Pancreas (tissue), 10 donors: ENCODE results near the gene ARHGAP6. TPM values are rescaled to one million over a fixed set of nuclear protein-coding genes. Genes with fewer than 3 reads are reported as not detected.

ENCODE experiments used
- ATAC-seq, 4 donors: fragments of 200-7000 bp; cut with Tn5 transposase; one replicate each; pipeline versions ENCODE4 v1.8.0 to v1.9.1; 2020; ENCODE audit warnings: mild to moderate bottlenecking in 4 of 4, moderate library complexity in 4 of 4
- DNase-seq, 6 donors: peaks; one replicate each; pipeline ENCODE4 v3.0.0-alpha.2; 2020
- FAIRE-seq: peaks from 2 replicates; lab custom pipeline; 2012; peaks lifted over from hg19 to GRCh38; lab: Jason Lieb, UNC
- H3K27ac ChIP-seq, 4 donors: fragments of 200-600 bp; sonication (generic); 1 replicate in 3 of 4; 2 replicates in 1 of 4; pipeline versions ENCODE4 v1.5.0 to v1.8.0; 2020
- H3K27me3 ChIP-seq, 4 donors: fragments of 200-600 bp; one replicate each; pipeline ENCODE4 v1.8.0; 2021
- H3K36me3 ChIP-seq, 3 donors: fragments of 200-600 bp; sonication (generic) in 1 of 3; one replicate each; pipeline versions ENCODE4 v1.5.0 to v1.8.0; 2020 to 2021
- H3K4me1 ChIP-seq, 3 donors: fragments of 200-600 bp; one replicate each; pipeline ENCODE4 v1.8.0; 2021
- H3K4me3 ChIP-seq, 4 donors: fragments of 200-600 bp; sonication (generic) in 2 of 4; one replicate each; pipeline versions ENCODE4 v1.5.0 to v1.8.0; 2020 to 2021
- H3K9me3 ChIP-seq, 4 donors: fragments of 200-600 bp; one replicate each; pipeline ENCODE4 v1.8.0; 2021
- CTCF ChIP-seq, 4 donors: fragments of 200-600 bp; sonication (generic) in 3 of 4; IDR thresholded peaks; one replicate each; pipeline versions ENCODE4 v1.5.0 to v1.8.0; 2021; ENCODE audit warnings: antibody characterized with exemption in 4 of 4
- WGBS, 2 donors: extraction: QIAGEN DNeasy Blood & Tissue Kit; methylation state at CpG; one replicate each; pipeline ENCODE4 v1.1.7; 2013; 5-methylcytosine and 5-hydroxymethylcytosine counted together
- intact Hi-C, 3 donors: fragments of 100-400 bp; cut with DNase I; formaldehyde crosslinking; loops; one replicate each; pipeline versions ENCODE4 v1.11.1 to v1.14.2; 2022
- polyA plus RNA-seq, 2 donors: library from polyadenylated mRNA; stranded (reverse); fragments of 200-250 nt; gene quantifications; one replicate each; pipeline ENCODE4 v1.2.3, GENCODE V29; 2013
- total RNA-seq, 6 donors: library from RNA; stranded (reverse); fragmentation: NEBNext Ultra II Directional in 4 of 6; extraction: Animal tissue kit (Norgen Biotek cat#: 25700) in 4 of 6; gene quantifications; one replicate each; pipeline versions ENCODE4 v1.2.1 to v1.2.4, GENCODE V29; 2021 to 2023
- donor health status: healthy with polysubstance abuse.
- donor health status: DM: no; HTN: no; CAD: no; lungs with moderate emphysema.
- donor health status: DM: no; HTN: no; CAD: no.
- donor health status: control.
- donor health status: control.
- donor health status: Bipolar disorder and iron deficiency.
- donor health status: DM: yes; HTN: yes; CAD: no.
- donor health status: DM: no; HTN: no; CAD: no.
- donor health status: DM: no; HTN: no; CAD: no.
- donor health status: DM: yes; HTN: yes; CAD: no.

Gene ARHGAP6
- total and polyA plus RNA-seq, 8 donors = 0.79 to 3.3 (median 1.1) TPM

GRCh38 chrX:11439846-11440245 lies 225.9 kb downstream of the ARHGAP6 start:
- WGBS, 2 donors = 39 to 47% methylated on average over 2 of the region's 2 CpGs
- no peak for TF ChIP-seq CTCF (IDR thresholded peaks at IDR 0.05)
- no peaks in the 10 kb centered on the region for H3K9me3 ChIP-seq
- intact Hi-C loops = no loop called here
- no peaks in the 10 kb centered on the region for H3K4me1 ChIP-seq
- ATAC-seq = no peak
- no peak for FAIRE-seq
- DNase-seq = no peak
- H3K36me3 ChIP-seq = no peaks in the 10 kb centered on the region
- no peak overlapping the region for H3K27ac ChIP-seq
- no peaks in the 10 kb centered on the region for H3K27me3 ChIP-seq
- no peak overlapping the region for H3K4me3 ChIP-seq

GRCh38 chrX:11438767-11439166 lies 227.0 kb downstream of the ARHGAP6 start:
- no peaks in the 10 kb centered on the region for H3K9me3 ChIP-seq
- WGBS, 2 donors = 39 to 44% methylated on average over 4 of the region's 4 CpGs
- FAIRE-seq (peak; percentile 23), ATAC-seq (no peak), DNase-seq (no peak)
- no peak for TF ChIP-seq CTCF (IDR thresholded peaks at IDR 0.05)
- no peaks in the 10 kb centered on the region for H3K4me1 ChIP-seq
- intact Hi-C loops = no loop called here
- no peaks in the 10 kb centered on the region for H3K36me3 ChIP-seq
- H3K27ac ChIP-seq = no peak overlapping the region
- H3K27me3 ChIP-seq = no peaks in the 10 kb centered on the region
- H3K4me3 ChIP-seq = no peak overlapping the region

GRCh38 chrX:11438380-11438723 lies 227.4 kb downstream of the ARHGAP6 start:
- Histone ChIP-seq H3K4me3 (no peak overlapping the region), H3K9me3 (no peaks in the 10 kb centered on the region), H3K4me1 (no peaks in the 10 kb centered on the region), H3K36me3 (no peaks in the 10 kb centered on the region), H3K27ac (no peak overlapping the region), H3K27me3 (no peaks in the 10 kb centered on the region)
- no peak for FAIRE-seq
- no peak for TF ChIP-seq CTCF (IDR thresholded peaks at IDR 0.05)
- 58 to 67% methylated on average over 2 of the region's 2 CpGs for WGBS, 2 donors
- intact Hi-C loops = no loop called here
- no peak for ATAC-seq
- no peak for DNase-seq

- Histone ChIP-seq H3K9me3 (no peaks in the 10 kb centered on the region), H3K36me3 (no peaks in the 10 kb centered on the region), H3K27ac (no peak overlapping the region), H3K4me3 (no peak overlapping the region), H3K4me1 (no peaks in the 10 kb centered on the region), H3K27me3 (no peaks in the 10 kb centered on the region)
- intact Hi-C loops = no loop called here
- ATAC-seq = peak in 3 of 4 donors; percentile 46 to 62 (median 60)
- 61 to 64% methylated on average over 15 of the region's 15 CpGs for WGBS, 2 donors
- peak in 1 of 6 donors; percentile 17 for DNase-seq
- FAIRE-seq = no peak
- TF ChIP-seq CTCF (IDR thresholded peaks at IDR 0.05) = no peak
Measured at GRCh38 chrX:11437642-11438379, 227.9 kb downstream of the ARHGAP6 start.

- peak; percentile 82 for FAIRE-seq
- Histone ChIP-seq H3K27me3 (no peaks in the 10 kb centered on the region), H3K4me1 (no peaks in the 10 kb centered on the region), H3K27ac (no peak overlapping the region), H3K36me3 (no peaks in the 10 kb centered on the region), H3K9me3 (no peaks in the 10 kb centered on the region), H3K4me3 (no peak overlapping the region)
- no peak for ATAC-seq
- 43 to 48% methylated on average over 4 of the region's 4 CpGs for WGBS, 2 donors
- TF ChIP-seq CTCF (IDR thresholded peaks at IDR 0.05) = no peak
- no peak for DNase-seq
- intact Hi-C loops = no loop called here
Measured at GRCh38 chrX:11435568-11435967, 230.2 kb downstream of the ARHGAP6 start.
